Upper lobe of left lung (tissue), 6 donors: ENCODE measurements around the gene ASIC2. TPM values are rescaled to one million over a fixed set of nuclear protein-coding genes. Genes with fewer than 3 reads are reported as not detected.

Experiments used
- ATAC-seq, 2 donors: fragments of 200-7000 bp; cut with Tn5 transposase; one replicate each; pipeline ENCODE4 v1.9.1; 2022; ENCODE audit warnings: mild to moderate bottlenecking in 2 of 2, moderate library complexity in 2 of 2; ENCODE audit not compliant: low FRiP score in 2 of 2
- DNase-seq, 2 donors: peaks; one replicate each; pipeline ENCODE4 v3.0.0-alpha.2; 2019 to 2020
- H3K27ac ChIP-seq, 4 donors: fragments of 200-600 bp; sonication (generic); one replicate each; pipeline ENCODE4 v1.5.1; 2016 to 2019
- H3K27me3 ChIP-seq, 4 donors: fragments of 200-600 bp; sonication (generic); one replicate each; pipeline ENCODE4 v1.5.1; 2017 to 2019
- H3K36me3 ChIP-seq, 4 donors: fragments of 200-600 bp; sonication (generic); one replicate each; pipeline ENCODE4 v1.5.1; 2016 to 2019
- H3K4me1 ChIP-seq, 4 donors: fragments of 200-600 bp; sonication (generic); one replicate each; pipeline ENCODE4 v1.5.1; 2018 to 2019
- H3K4me3 ChIP-seq, 4 donors: fragments of 200-600 bp; sonication (generic); one replicate each; pipeline ENCODE4 v1.5.1; 2017 to 2019; ENCODE audit warnings: mild to moderate bottlenecking in 2 of 4, moderate library complexity in 1 of 4
- H3K9me3 ChIP-seq, 4 donors: fragments of 200-600 bp; sonication (generic); one replicate each; pipeline ENCODE4 v1.5.1; 2018 to 2019
- CTCF ChIP-seq, 6 experiments: fragments of 450-650 bp in 4 of 6; fragments of 200-600 bp in 2 of 6; sonication (generic) in 2 of 6; IDR thresholded peaks; one replicate each; pipeline ENCODE4 v1.5.1; 2016 to 2019; ENCODE audit warnings: antibody characterized with exemption in 6 of 6
- EP300 ChIP-seq, 4 donors: sonication (generic); formaldehyde crosslinking; IDR thresholded peaks; one replicate each; pipeline ENCODE4 v1.5.1; 2017; ENCODE audit warnings: antibody characterized with exemption in 4 of 4, control low read depth in 2 of 4
- POLR2A ChIP-seq, 4 donors: fragments of 450-650 bp; IDR thresholded peaks; one replicate each; pipeline ENCODE4 v1.5.1; 2016 to 2017; ENCODE audit warnings: antibody characterized with exemption in 4 of 4, mild to moderate bottlenecking in 2 of 4
- POLR2AphosphoS5 ChIP-seq, 2 donors: sonication (generic); formaldehyde crosslinking; IDR thresholded peaks; one replicate each; pipeline ENCODE4 v1.5.1; 2017; ENCODE audit warnings: antibody characterized with exemption in 2 of 2
- WGBS, 2 donors: methylation state at CpG; one replicate each; pipeline ENCODE4 v1.1.5; 2017 to 2018; 5-methylcytosine and 5-hydroxymethylcytosine counted together
- total RNA-seq, 6 donors: library from RNA; depleted of rRNA in 4 of 6; stranded (reverse); fragments of >200 nt in 4 of 6; gene quantifications; one replicate each; pipeline versions ENCODE4 v1.1.0 to v1.2.1, GENCODE V29; 2016 to 2021
- donor health status: DM: no; HTN: no; CAD: no; lungs with moderate emphysema.
- donor health status: DM: no; HTN: yes; CAD: no; lungs with severe emphysema.

Gene ASIC2
- total RNA-seq, 6 donors from 2014 or later, result 0.17 TPM; not detected in 5

DNA sequence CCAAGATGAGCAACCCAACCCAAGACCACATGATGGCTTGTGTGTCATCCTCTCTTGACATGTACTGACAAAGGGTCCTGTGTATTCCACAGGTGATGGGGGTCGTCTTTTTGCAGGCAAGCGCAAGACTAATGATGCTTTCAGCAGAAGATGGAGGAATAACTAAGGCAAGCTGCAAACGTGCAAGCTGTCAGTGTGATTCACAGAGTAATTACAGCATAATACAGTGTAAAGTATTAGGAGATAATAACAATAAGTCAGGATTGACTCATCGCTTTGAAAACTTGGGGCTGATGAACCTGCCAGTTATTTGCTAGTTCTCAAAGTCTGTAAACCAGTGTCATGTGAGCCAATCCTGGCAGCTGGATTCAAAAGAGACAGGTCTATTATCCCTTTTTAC lies 41.6 kb upstream of the ASIC2 start:
- Histone ChIP-seq H3K36me3 (no peaks in the 10 kb centered on the region), H3K4me1 (no peaks in the 10 kb centered on the region), H3K27me3 (no peaks in the 10 kb centered on the region), H3K9me3 (no peaks in the 10 kb centered on the region), H3K4me3 (no peak overlapping the region), H3K27ac (no peak overlapping the region)
- ATAC-seq (no peak), DNase-seq (no peak)
- 64 to 74% methylated on average over 4 of the region's 4 CpGs for WGBS, 2 donors
- TF ChIP-seq EP300 (IDR thresholded peaks at IDR 0.05), result no peak
- no peak for TF ChIP-seq POLR2A (IDR thresholded peaks at IDR 0.05)
- TF ChIP-seq POLR2AphosphoS5 (IDR thresholded peaks at IDR 0.05), result no peak
- no peak for TF ChIP-seq CTCF (IDR thresholded peaks at IDR 0.05)

GRCh38 chr17:33330877-33331276 lies 37.8 kb upstream of the ASIC2 start:
- H3K36me3 ChIP-seq, result no peaks in the 10 kb centered on the region
- H3K27ac ChIP-seq, result no peak overlapping the region
- no peaks in the 10 kb centered on the region for H3K27me3 ChIP-seq
- DNase-seq (no peak), ATAC-seq (no peak)
- TF ChIP-seq EP300 (IDR thresholded peaks at IDR 0.05), result no peak
- no peak for TF ChIP-seq POLR2A (IDR thresholded peaks at IDR 0.05)
- TF ChIP-seq POLR2AphosphoS5 (IDR thresholded peaks at IDR 0.05), result no peak
- TF ChIP-seq CTCF (IDR thresholded peaks at IDR 0.05), result no peak
- no peak overlapping the region for H3K4me3 ChIP-seq
- 78 to 81% methylated on average over 3 of the region's 3 CpGs for WGBS, 2 donors
- no peaks in the 10 kb centered on the region for H3K9me3 ChIP-seq
- H3K4me1 ChIP-seq, result no peaks in the 10 kb centered on the region

DNA sequence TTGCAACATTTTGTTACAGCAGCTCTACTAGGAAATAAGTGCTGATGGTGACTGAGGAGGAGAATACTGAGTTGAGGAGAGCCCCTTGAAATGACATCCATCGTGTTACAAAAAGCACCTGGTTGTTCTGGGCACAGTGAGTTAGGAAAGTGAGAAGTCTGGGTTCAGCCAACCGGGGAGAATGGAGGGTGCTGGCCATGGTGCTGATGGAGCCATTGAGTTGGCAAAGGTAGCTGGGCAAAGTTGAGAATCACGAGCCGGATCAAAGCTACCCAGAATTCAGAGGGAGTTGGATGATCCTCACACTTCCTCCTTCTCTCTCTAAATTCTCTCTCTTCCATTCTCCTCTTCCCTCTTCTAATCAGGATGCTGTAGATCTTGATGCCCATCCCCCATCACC lies 35.0 kb upstream of the ASIC2 start:
- no peak for ATAC-seq
- Histone ChIP-seq H3K4me1 (no peaks in the 10 kb centered on the region), H3K27me3 (no peaks in the 10 kb centered on the region), H3K27ac (no peak overlapping the region), H3K36me3 (no peaks in the 10 kb centered on the region), H3K9me3 (no peaks in the 10 kb centered on the region), H3K4me3 (no peak overlapping the region)
- WGBS, 2 donors, result 25 to 31% methylated on average over 4 of the region's 4 CpGs
- no peak for DNase-seq
- TF ChIP-seq CTCF (IDR thresholded peaks at IDR 0.05), result no peak
- TF ChIP-seq POLR2A (IDR thresholded peaks at IDR 0.05), result no peak
- TF ChIP-seq POLR2AphosphoS5 (IDR thresholded peaks at IDR 0.05), result no peak
- no peak for TF ChIP-seq EP300 (IDR thresholded peaks at IDR 0.05)

DNA sequence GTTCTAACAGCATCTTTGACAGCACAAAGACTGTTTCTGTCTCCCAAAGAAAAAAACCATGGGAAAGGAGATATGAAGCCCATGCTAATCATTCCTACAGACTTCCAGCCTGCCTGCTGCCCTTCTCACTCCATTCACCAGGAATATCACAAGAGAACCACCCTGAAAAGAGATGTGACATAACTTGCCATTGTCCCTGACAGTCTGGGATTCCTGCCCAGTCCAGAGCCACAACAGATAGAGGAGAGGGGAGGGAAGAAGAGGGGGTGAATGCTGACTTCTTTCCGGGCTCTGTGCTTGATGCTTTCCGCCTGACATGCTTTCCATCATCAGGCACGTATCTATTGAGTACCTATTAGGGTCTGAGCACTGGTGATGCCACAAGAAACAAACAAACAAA lies 31.6 kb upstream of the ASIC2 start:
- no peaks in the 10 kb centered on the region for H3K36me3 ChIP-seq
- DNase-seq, result no peak
- no peak overlapping the region for H3K4me3 ChIP-seq
- TF ChIP-seq CTCF (IDR thresholded peaks at IDR 0.05), result no peak
- no peak for TF ChIP-seq POLR2AphosphoS5 (IDR thresholded peaks at IDR 0.05)
- TF ChIP-seq EP300 (IDR thresholded peaks at IDR 0.05), result no peak
- TF ChIP-seq POLR2A (IDR thresholded peaks at IDR 0.05), result no peak
- no peak overlapping the region for H3K27ac ChIP-seq
- no peaks in the 10 kb centered on the region for H3K9me3 ChIP-seq
- no peaks in the 10 kb centered on the region for H3K4me1 ChIP-seq
- 52 to 57% methylated on average over 3 of the region's 3 CpGs for WGBS, 2 donors
- no peak for ATAC-seq
- no peaks in the 10 kb centered on the region for H3K27me3 ChIP-seq

DNA sequence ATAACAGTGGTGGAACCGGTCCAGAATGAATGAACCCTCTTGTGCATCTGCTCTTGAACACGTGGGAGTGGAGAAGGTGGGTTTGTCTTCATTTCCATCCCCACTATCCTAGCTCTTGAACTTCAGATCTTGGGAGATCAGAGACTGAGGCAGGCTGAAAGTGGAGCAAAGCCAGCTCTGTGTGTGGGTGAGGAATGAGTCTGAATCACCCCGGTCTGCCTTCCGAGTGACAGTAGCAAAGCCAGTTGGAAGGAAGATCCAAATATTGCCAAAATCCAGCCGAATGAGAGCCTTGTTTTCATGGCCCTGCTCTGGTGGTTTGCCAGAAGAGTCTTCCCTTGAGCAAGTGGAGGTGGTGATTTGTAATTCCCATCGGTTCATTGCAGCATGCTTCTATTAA lies 29.0 kb upstream of the ASIC2 start:
- Histone ChIP-seq H3K27ac (no peak overlapping the region), H3K4me1 (no peaks in the 10 kb centered on the region), H3K9me3 (no peaks in the 10 kb centered on the region), H3K36me3 (no peaks in the 10 kb centered on the region), H3K27me3 (no peaks in the 10 kb centered on the region), H3K4me3 (no peak overlapping the region)
- no peak for TF ChIP-seq POLR2AphosphoS5 (IDR thresholded peaks at IDR 0.05)
- no peak for TF ChIP-seq CTCF (IDR thresholded peaks at IDR 0.05)
- no peak for TF ChIP-seq POLR2A (IDR thresholded peaks at IDR 0.05)
- TF ChIP-seq EP300 (IDR thresholded peaks at IDR 0.05), result no peak
- WGBS, 2 donors, result 63 to 77% methylated on average over 4 to 6 of the region's 6 CpGs
- DNase-seq (no peak), ATAC-seq (no peak)
